Measurements from ENCODE around the gene USP11.
"Not testable (repeated sequence)": the region's sequence is repeated elsewhere in the genome, so short reads cannot be mapped to it uniquely, and the experiment has no call there.

USP11 gene

GRCh38 chrX:47247206-47247998 is 14.6 kb downstream of the USP11 start:
- no peak for DNase-seq (ENCODE audit: low spot score)

GRCh38 chrX:47247999-47248320 is 15.2 kb downstream of the USP11 start:
- no peak for DNase-seq (ENCODE audit: low spot score)

DNA sequence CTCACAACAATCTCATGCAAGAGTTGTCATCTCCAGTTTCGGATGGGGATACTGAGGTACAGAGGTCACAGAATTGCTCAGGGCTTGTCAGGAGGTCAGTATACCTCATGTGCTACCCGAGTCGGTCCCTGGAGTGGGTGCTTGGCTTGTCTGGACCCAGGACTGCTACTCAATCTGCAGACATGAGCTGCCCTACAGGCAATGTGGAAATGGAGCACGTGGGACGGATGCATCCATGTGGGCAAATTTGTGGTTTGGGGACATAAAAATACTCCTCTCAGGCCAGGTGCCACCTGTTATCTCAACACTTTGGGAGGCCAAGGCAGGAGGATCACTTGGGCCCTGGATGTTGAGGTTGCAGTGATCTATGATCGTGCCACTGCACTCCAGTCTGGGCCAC is 15.8 kb downstream of the USP11 start:
- DNase-seq (ENCODE audit: low spot score) = no peak

DNA sequence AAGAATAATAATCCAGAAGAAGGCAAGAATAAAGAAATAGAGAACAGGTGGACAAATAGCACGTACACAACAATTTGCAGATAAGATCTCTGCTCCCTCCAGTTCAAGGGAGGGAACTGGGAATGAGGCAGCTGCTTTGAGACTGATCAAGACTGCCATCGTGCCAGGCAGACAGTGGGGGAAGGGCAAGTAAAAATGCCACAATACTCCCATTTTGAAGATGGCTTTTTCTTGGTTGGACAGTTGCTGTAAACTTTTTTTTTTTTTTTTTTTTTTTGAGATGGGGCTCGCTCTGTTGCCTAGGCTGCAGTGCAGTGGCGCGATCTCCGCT is 17.2 kb downstream of the USP11 start:
- DNase-seq (ENCODE audit: low spot score) = no peak

DNA sequence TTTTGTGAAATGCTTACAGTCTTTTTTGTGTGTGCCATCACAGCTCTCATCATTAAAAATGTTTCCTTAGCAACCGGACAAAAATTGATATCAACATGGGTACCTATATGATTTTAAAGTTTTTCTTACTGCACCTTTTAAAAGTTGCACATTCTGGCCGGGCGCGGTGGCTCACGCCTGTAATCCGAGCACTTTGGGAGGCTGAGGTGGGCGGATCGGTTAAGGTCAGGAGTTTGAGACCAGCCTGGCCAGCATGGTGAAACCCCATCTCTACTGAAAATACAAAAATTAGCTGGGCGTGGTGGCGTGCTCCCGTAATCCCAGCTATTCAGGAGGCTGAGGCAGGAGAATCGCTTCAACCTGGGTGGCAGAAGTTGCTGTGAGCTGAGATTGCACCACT is 24.8 kb downstream of the USP11 start:
- not testable (repeated sequence) for DNase-seq (ENCODE audit: low spot score)

DNA sequence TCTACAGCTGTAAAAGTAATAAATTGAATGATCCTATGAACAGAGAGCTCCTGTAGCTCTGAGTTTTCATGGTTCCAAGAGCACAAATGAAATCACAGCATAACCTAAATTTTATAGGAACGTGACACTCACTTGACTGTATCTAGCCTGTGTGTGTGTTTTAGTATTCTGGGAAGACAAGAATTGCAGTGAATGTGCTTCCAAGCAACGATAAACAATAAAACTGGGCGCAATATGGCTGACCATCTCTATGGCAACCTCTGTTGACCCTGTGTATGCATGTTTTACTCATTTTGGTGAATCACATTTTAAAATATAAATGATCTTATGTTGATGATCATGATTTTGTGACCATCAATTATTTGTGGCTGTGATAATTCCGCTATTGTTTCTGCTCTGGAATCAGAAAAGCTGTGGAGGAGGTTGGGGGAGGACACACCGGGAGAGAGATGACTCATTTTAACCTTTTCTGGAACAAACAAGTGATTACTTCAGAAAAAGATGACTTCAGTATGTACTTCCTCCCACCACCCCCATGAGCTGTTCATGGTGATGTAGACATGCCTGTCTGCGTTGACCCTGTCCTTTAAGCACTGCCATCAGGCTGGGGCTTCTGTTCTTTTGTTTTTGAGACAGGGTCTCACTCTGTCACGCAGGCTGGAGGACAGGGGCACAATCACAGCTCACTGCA is 31.8 kb downstream of the USP11 start:
- no peak for DNase-seq (ENCODE audit: low spot score)

DNA sequence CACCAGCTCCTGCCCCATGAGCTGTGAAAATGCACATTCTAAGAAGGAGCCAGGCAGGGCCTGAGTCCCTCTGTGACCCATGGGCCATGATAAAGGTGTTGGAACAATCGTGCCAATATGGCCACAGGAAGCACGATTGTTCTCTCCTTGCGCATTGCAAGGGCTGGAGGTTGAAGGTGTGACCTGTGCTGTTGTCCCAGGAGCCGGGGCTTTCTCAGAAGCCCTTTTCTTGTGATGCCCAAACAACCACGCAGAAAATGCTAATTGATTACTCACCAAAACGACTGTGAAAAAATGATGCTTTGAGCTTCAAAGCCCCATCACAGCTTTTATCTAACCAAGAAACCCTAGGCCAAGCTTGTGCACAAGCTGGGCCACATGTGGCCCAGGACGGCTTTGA is 33.8 kb downstream of the USP11 start:
- DNase-seq (ENCODE audit: low spot score) = no peak

DNA sequence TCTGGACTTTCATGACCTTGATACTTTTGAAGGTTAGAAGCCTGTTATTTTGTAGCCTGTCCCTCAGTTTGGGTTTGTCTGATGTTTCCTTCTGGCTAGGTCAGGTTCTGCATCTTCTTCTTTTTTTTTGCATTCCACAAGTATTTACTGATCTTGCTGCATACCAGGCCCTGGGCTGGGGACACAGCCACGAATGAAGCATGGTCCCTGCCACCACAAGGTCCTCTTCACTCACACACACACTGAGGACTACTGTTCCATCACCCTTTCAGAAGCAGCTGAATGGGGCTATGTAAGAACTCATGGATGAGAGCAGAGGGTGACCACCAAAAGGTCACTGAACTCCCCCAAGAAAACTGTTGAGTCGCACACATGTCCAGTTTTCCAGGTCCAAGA is 39.2 kb downstream of the USP11 start:
- no peak for DNase-seq (ENCODE audit: low spot score)

DNA sequence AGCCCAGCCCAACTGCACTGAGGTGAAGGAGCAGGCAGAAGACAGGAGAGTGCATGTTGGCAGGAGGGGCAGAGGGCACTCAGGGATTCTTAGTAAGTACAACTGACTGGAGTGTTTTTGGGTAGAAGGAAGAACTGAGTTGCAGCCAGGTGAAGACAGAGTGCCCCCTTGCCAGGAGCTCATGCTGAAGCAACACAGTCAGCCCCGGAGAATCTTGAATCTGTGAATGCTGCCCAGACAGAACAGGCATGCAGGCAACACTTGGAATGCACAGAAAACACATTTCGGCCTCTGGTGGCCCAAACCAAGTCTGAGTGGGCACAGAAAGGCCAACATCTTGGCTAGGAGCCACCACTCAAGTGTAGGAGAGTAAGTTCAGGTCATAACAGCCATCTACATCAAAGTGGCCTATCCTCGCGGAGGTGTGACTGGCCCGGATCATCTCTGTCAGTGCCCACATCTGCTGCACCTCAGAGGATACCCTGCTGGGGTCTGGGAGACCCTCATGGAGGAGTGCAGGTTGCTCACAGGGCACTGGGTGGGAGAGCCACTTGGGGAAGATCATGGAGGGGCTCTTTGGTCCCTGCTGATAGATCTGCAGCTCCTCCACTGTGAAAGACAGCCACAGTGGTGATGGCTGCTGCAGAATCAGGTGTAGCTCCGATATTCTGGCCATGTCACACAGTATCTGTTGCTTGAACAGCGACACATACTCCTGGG is 40.4 kb downstream of the USP11 start:
- DNase-seq (ENCODE audit: low spot score) = no peak

- no peak for DNase-seq (ENCODE audit: low spot score)
Measured at GRCh38 chrX:47278691-47279090, 45.9 kb downstream of the USP11 start.

GRCh38 chrX:47283015-47283771 is 50.4 kb downstream of the USP11 start:
- DNase-seq (ENCODE audit: low spot score) = no peak

DNA sequence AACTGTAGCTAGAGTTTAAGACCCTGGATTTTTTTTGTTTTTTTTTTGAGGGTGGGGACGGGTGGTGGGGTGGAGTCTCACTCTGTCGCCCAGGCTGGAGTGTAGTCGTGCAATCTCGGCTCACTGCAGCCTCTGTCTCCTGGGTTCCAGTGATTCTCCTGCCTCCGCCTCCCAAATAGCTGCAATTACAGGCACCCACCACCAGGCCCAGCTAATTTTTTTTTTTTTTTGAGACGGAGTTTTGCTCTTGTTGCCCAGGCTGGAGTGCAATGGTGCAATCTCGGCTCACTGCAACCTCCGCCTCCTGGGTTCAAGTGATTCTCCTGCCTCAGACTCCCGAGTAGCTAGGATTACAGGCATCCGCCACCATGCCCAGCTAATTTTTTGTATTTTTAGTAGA is 51.8 kb downstream of the USP11 start:
- not testable (repeated sequence) for DNase-seq (ENCODE audit: low spot score)

DNA sequence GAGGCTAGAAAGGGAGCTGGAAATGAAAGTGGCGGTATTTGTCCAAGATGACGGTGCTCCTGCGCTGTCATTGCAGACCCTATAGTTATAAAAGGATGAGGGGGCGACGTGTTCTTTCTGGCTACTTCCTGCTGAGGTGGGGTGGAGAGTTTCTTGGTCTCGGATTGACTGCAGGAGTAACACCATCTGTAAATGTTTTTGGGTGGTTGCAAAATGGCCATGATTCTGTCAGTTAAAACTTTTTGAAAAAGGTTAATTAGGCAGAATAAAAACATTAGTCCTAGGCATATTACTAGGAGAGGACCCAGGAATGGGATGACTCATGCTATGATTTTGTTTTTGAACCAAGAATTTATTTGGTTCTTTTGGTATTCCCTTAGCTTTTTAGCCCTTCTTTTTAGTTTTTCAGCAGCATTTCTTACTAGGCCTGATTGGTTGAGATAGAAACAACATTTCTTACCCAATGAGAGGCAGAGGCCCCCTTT is 53.1 kb downstream of the USP11 start:
- no peak for DNase-seq (ENCODE audit: low spot score)

- DNase-seq (ENCODE audit: low spot score) = no peak
Measured at GRCh38 chrX:47293106-47293505, 60.3 kb downstream of the USP11 start.

DNA sequence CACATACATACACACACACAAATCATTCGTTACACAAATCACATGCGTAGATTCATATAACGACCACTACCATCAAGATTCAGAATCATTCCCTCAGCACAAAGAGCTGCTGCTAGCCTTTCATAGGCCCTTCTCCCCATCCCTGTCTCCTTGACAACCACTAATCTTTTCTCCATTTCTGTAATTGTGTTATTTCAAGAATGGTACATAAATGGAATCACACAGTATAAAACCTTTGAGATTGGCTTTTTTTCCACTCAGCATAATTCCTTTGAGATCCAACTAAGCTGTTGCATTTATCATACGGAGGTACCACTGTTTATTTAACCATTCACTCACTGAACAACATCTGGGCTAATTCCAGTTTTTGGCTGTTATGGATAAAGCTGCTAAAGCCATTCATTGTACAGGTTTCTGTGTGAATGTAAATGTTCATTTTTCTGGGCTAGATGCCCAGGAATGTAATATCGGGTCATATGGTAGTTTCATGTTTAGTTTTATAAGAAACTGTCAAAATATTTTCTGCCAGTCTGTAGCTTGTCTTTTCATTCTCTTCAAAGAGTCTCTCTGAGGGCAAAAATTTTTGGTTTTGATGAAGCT is 64.1 kb downstream of the USP11 start:
- no peak for DNase-seq (ENCODE audit: low spot score)

- DNase-seq (ENCODE audit: low spot score) = no peak
Measured at GRCh38 chrX:47297874-47298273, 65.1 kb downstream of the USP11 start.

Data from HuH-7.5 (cell line).